DND-41 (cell line): ENCODE results near the gene USP34.

Source experiments
- CTCF ChIP-seq: IDR thresholded peaks from 2 replicates; pipeline ENCODE4 v1.5.1; 2012; ENCODE audit warnings: borderline replicate concordance, low read length, moderate library complexity, mild to moderate bottlenecking; ENCODE audit not compliant: poor library complexity, severe bottlenecking; ENCODE audit errors: extremely low read depth
- EZH2 ChIP-seq: IDR thresholded peaks from 3 replicates; pipeline ENCODE4 v1.6.1; 2012; ENCODE audit warnings: borderline replicate concordance, low read depth, mild to moderate bottlenecking, moderate library complexity, low read length, inconsistent platforms; ENCODE audit not compliant: severe bottlenecking

GRCh38 chr2:61368687-61369665 lies 101.9 kb downstream of the USP34 start:
- TF ChIP-seq CTCF (no peak), EZH2 (no peak)
